GM23338 (cell line): ENCODE data around the gene ARHGAP4. TPM values are rescaled to one million over a fixed set of nuclear protein-coding genes. Genes with fewer than 3 reads are reported as not detected.

Experiments used
- ATAC-seq: fragments of 200-7000 bp; cut with Tn5 transposase; 3 replicates; pipeline ENCODE4 v1.9.1; 2020
- DNase-seq: peaks from one replicate; pipeline ENCODE4 v3.0.0-alpha.2; 2015; ENCODE audit warnings: low spot score
- H2AFZ ChIP-seq: fragments of 200-600 bp; sonication (generic); 2 replicates; pipeline ENCODE4 v1.8.0; 2016; ENCODE audit warnings: antibody characterized with exemption, mild to moderate bottlenecking, moderate library complexity
- H3F3A ChIP-seq: fragments of 200-600 bp; sonication (generic); replicated peaks from 2 replicates; pipeline ENCODE4 v1.8.0; 2017; ENCODE audit warnings: antibody characterized with exemption, mixed run types, low read depth
- H3K27ac ChIP-seq: fragments of 200-600 bp; sonication (generic); 2 replicates; pipeline ENCODE4 v1.6.1; 2016; ENCODE audit warnings: low read depth
- H3K27me3 ChIP-seq: fragments of 200-600 bp; sonication (generic); 2 replicates; pipeline ENCODE4 v1.8.0; 2016; ENCODE audit warnings: mild to moderate bottlenecking, mixed run types, moderate library complexity; ENCODE audit not compliant: insufficient read depth
- H3K36me3 ChIP-seq: fragments of 200-600 bp; sonication (generic); 2 replicates; pipeline ENCODE4 v1.8.0; 2016; ENCODE audit warnings: mild to moderate bottlenecking; ENCODE audit not compliant: insufficient read depth
- H3K4me1 ChIP-seq: fragments of 200-600 bp; sonication (generic); 2 replicates; pipeline ENCODE4 v1.8.0; 2016; ENCODE audit warnings: mild to moderate bottlenecking, moderate library complexity; ENCODE audit not compliant: insufficient read depth
- H3K4me2 ChIP-seq: fragments of 200-600 bp; sonication (generic); 2 replicates; pipeline ENCODE4 v1.7.1; 2017; ENCODE audit warnings: mixed run types
- H3K4me3 ChIP-seq: fragments of 200-600 bp; sonication (generic); 2 replicates; pipeline ENCODE4 v1.6.1; 2016; ENCODE audit warnings: mixed run types
- H3K79me2 ChIP-seq: fragments of 200-600 bp; sonication (generic); replicated peaks from 2 replicates; pipeline ENCODE4 v1.8.0; 2017; ENCODE audit warnings: mild to moderate bottlenecking; ENCODE audit not compliant: insufficient read depth
- H3K9me2 ChIP-seq: fragments of 200-600 bp; sonication (generic); 2 replicates; pipeline ENCODE4 v1.8.0; 2017; ENCODE audit not compliant: insufficient read depth
- H4K20me1 ChIP-seq: fragments of 200-600 bp; sonication (generic); replicated peaks from 2 replicates; pipeline ENCODE4 v1.8.0; 2017; ENCODE audit warnings: mild to moderate bottlenecking; ENCODE audit not compliant: insufficient read depth
- H3K27ac Mint-ChIP-seq: 2 replicates; pipeline ENCODE4 v1.8.0; 2020; ENCODE audit warnings: inconsistent platforms, mild to moderate bottlenecking, moderate library complexity, mixed read lengths
- H3K27me3 Mint-ChIP-seq: 3 replicates; pipeline ENCODE4 v1.8.0; 2022; ENCODE audit warnings: low read depth, mild to moderate bottlenecking, moderate library complexity, mixed read lengths, inconsistent platforms; ENCODE audit not compliant: insufficient read depth, poor library complexity
- H3K36me3 Mint-ChIP-seq: 3 replicates; pipeline ENCODE4 v1.8.0; 2021; ENCODE audit warnings: low read depth, mild to moderate bottlenecking, inconsistent platforms, moderate library complexity, mixed read lengths
- H3K4me1 Mint-ChIP-seq: 3 replicates; pipeline ENCODE4 v1.8.0; 2020; ENCODE audit warnings: mild to moderate bottlenecking, inconsistent platforms, mixed read lengths
- H3K4me3 Mint-ChIP-seq: 3 replicates; pipeline ENCODE4 v1.8.0; 2021; ENCODE audit warnings: moderate library complexity, mild to moderate bottlenecking, inconsistent platforms, mixed read lengths
- H3K9me3 Mint-ChIP-seq: 3 replicates; pipeline ENCODE4 v1.8.0; 2020; ENCODE audit warnings: moderate library complexity, mild to moderate bottlenecking, inconsistent platforms, mixed read lengths
- CREB1 ChIP-seq: fragments of 250-450 bp; sonication (Bioruptor Pico); IDR thresholded peaks from 2 replicates; pipeline ENCODE4 v1.5.0; 2020; ENCODE audit warnings: low read depth, mild to moderate bottlenecking, moderate library complexity
- ETS1 ChIP-seq: IDR thresholded peaks from 2 replicates; pipeline ENCODE4 v1.6.1; 2016; ENCODE audit warnings: antibody characterized with exemption
- EZH2 ChIP-seq: fragments of 200-600 bp; sonication (generic); IDR thresholded peaks from one replicate; pipeline ENCODE4 v1.8.0; 2017; ENCODE audit warnings: antibody characterized with exemption, mild to moderate bottlenecking, low read depth; ENCODE audit not compliant: unreplicated experiment
- EZH2phosphoT487 ChIP-seq: fragments of 200-600 bp; sonication (generic); IDR thresholded peaks from one replicate; pipeline ENCODE4 v1.8.1; 2018; ENCODE audit warnings: antibody characterized with exemption; ENCODE audit not compliant: unreplicated experiment
- JUNB ChIP-seq: IDR thresholded peaks from one replicate; pipeline ENCODE4 v1.6.1; 2016; ENCODE audit warnings: antibody characterized with exemption; ENCODE audit not compliant: unreplicated experiment
- NANOG ChIP-seq: IDR thresholded peaks from 2 replicates; pipeline ENCODE4 v1.6.1; 2016; ENCODE audit warnings: antibody characterized with exemption, borderline replicate concordance
- POLR2AphosphoS5 ChIP-seq: IDR thresholded peaks from 2 replicates; pipeline ENCODE4 v1.6.1; 2016; ENCODE audit warnings: antibody characterized with exemption, low read depth
- STAT1 ChIP-seq: IDR thresholded peaks from one replicate; pipeline ENCODE4 v1.6.1; 2016; ENCODE audit warnings: antibody characterized with exemption; ENCODE audit not compliant: unreplicated experiment
- ZNF114 ChIP-seq: fragments of 250-450 bp; sonication (Bioruptor Pico); IDR thresholded peaks from 2 replicates; pipeline ENCODE4 v1.5.0; 2020; ENCODE audit warnings: mild to moderate bottlenecking, moderate library complexity
- ZNF331 ChIP-seq: fragments of 250-450 bp; sonication (Bioruptor Pico); IDR thresholded peaks from 2 replicates; pipeline ENCODE4 v1.5.0; 2020; ENCODE audit warnings: low read depth, mild to moderate bottlenecking, moderate library complexity
- polyA plus RNA-seq: library from polyadenylated mRNA; unstranded; fragments of >200 nt; fragmentation: Nextera tagmentation; extraction: Ambion mirVana; gene quantifications from 2 replicates; pipeline ENCODE4 v1.2.1, GENCODE V29; 2016
- total RNA-seq: library from RNA; depleted of rRNA; stranded (reverse); fragments of >200 nt; shearing (Covaris generic); gene quantifications from 2 replicates; pipeline ENCODE4 v1.2.3, GENCODE V29; 2014
- TF ChIP-seq, protein P1 (sequence below): fragments of 250-450 bp; sonication (Bioruptor Pico); IDR thresholded peaks from 2 replicates; pipeline ENCODE4 v1.5.0; 2020; ENCODE audit warnings: mild to moderate bottlenecking, moderate library complexity
- TF ChIP-seq, protein P2 (sequence below), 2 experiments: fragments of 200-600 bp in 1 of 2; sonication (generic) in 1 of 2; conservative IDR thresholded peaks; 2 replicates each; pipeline versions ENCODE4 v1.5.1 to v1.6.1; 2016 to 2017; ENCODE audit warnings: antibody characterized with exemption in 2 of 2, low read depth in 2 of 2, mild to moderate bottlenecking in 2 of 2, moderate library complexity in 1 of 2
- TF ChIP-seq, protein P3 (sequence below): IDR thresholded peaks from one replicate; pipeline ENCODE4 v1.6.1; 2018; ENCODE audit warnings: antibody characterized with exemption; ENCODE audit not compliant: unreplicated experiment

The ARHGAP4 gene
- total and polyA plus RNA-seq, 2 experiments from 2014 or later, result 21.5 to 59.5 TPM

- Histone ChIP-seq H3K9me2 (no peaks in the 10 kb centered on the region), H3K4me3 (no peak overlapping the region), H3F3A (no peaks in the 10 kb centered on the region), H3K79me2 (no peaks in the 10 kb centered on the region), H3K27me3 (no peaks in the 10 kb centered on the region), H3K4me2 (no peak overlapping the region), H3K36me3 (no peaks in the 10 kb centered on the region; the same call in 1 of the 2 replicates), H3K27ac (no peak overlapping the region), H4K20me1 (no peaks in the 10 kb centered on the region), H2AFZ (no peak overlapping the region), H3K4me1 (no peaks in the 10 kb centered on the region)
- TF ChIP-seq, protein P1, sequence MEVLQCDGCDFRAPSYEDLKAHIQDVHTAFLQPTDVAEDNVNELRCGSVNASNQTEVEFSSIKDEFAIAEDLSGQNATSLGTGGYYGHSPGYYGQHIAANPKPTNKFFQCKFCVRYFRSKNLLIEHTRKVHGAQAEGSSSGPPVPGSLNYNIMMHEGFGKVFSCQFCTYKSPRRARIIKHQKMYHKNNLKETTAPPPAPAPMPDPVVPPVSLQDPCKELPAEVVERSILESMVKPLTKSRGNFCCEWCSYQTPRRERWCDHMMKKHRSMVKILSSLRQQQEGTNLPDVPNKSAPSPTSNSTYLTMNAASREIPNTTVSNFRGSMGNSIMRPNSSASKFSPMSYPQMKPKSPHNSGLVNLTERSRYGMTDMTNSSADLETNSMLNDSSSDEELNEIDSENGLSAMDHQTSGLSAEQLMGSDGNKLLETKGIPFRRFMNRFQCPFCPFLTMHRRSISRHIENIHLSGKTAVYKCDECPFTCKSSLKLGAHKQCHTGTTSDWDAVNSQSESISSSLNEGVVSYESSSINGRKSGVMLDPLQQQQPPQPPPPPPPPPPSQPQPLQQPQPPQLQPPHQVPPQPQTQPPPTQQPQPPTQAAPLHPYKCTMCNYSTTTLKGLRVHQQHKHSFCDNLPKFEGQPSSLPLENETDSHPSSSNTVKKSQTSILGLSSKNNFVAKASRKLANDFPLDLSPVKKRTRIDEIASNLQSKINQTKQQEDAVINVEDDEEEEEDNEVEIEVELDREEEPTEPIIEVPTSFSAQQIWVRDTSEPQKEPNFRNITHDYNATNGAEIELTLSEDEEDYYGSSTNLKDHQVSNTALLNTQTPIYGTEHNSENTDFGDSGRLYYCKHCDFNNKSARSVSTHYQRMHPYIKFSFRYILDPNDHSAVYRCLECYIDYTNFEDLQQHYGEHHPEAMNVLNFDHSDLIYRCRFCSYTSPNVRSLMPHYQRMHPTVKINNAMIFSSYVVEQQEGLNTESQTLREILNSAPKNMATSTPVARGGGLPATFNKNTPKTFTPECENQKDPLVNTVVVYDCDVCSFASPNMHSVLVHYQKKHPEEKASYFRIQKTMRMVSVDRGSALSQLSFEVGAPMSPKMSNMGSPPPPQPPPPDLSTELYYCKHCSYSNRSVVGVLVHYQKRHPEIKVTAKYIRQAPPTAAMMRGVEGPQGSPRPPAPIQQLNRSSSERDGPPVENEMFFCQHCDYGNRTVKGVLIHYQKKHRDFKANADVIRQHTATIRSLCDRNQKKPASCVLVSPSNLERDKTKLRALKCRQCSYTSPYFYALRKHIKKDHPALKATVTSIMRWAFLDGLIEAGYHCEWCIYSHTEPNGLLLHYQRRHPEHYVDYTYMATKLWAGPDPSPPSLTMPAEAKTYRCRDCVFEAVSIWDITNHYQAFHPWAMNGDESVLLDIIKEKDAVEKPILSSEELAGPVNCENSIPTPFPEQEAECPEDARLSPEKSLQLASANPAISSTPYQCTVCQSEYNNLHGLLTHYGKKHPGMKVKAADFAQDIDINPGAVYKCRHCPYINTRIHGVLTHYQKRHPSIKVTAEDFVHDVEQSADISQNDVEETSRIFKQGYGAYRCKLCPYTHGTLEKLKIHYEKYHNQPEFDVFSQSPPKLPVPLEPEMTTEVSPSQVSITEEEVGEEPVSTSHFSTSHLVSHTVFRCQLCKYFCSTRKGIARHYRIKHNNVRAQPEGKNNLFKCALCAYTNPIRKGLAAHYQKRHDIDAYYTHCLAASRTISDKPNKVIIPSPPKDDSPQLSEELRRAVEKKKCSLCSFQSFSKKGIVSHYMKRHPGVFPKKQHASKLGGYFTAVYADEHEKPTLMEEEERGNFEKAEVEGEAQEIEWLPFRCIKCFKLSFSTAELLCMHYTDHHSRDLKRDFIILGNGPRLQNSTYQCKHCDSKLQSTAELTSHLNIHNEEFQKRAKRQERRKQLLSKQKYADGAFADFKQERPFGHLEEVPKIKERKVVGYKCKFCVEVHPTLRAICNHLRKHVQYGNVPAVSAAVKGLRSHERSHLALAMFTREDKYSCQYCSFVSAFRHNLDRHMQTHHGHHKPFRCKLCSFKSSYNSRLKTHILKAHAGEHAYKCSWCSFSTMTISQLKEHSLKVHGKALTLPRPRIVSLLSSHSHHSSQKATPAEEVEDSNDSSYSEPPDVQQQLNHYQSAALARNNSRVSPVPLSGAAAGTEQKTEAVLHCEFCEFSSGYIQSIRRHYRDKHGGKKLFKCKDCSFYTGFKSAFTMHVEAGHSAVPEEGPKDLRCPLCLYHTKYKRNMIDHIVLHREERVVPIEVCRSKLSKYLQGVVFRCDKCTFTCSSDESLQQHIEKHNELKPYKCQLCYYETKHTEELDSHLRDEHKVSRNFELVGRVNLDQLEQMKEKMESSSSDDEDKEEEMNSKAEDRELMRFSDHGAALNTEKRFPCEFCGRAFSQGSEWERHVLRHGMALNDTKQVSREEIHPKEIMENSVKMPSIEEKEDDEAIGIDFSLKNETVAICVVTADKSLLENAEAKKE (CRISPR knock-in tag), result no peak
- TF ChIP-seq POLR2AphosphoS5 (no peak), ETS1 (no peak), EZH2 (no peak), CREB1 (no peak), ZNF114 (no peak), NANOG (no peak), EZH2phosphoT487 (no peak), STAT1 (no peak), ZNF331 (CRISPR knock-in tag) (no peak), JUNB (no peak)
- TF ChIP-seq, protein P2, sequence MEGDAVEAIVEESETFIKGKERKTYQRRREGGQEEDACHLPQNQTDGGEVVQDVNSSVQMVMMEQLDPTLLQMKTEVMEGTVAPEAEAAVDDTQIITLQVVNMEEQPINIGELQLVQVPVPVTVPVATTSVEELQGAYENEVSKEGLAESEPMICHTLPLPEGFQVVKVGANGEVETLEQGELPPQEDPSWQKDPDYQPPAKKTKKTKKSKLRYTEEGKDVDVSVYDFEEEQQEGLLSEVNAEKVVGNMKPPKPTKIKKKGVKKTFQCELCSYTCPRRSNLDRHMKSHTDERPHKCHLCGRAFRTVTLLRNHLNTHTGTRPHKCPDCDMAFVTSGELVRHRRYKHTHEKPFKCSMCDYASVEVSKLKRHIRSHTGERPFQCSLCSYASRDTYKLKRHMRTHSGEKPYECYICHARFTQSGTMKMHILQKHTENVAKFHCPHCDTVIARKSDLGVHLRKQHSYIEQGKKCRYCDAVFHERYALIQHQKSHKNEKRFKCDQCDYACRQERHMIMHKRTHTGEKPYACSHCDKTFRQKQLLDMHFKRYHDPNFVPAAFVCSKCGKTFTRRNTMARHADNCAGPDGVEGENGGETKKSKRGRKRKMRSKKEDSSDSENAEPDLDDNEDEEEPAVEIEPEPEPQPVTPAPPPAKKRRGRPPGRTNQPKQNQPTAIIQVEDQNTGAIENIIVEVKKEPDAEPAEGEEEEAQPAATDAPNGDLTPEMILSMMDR (conservative IDR thresholded peaks at IDR 0.05; ENCODE audit: low read depth in 2 of 2), result no peak
- TF ChIP-seq, protein P3, sequence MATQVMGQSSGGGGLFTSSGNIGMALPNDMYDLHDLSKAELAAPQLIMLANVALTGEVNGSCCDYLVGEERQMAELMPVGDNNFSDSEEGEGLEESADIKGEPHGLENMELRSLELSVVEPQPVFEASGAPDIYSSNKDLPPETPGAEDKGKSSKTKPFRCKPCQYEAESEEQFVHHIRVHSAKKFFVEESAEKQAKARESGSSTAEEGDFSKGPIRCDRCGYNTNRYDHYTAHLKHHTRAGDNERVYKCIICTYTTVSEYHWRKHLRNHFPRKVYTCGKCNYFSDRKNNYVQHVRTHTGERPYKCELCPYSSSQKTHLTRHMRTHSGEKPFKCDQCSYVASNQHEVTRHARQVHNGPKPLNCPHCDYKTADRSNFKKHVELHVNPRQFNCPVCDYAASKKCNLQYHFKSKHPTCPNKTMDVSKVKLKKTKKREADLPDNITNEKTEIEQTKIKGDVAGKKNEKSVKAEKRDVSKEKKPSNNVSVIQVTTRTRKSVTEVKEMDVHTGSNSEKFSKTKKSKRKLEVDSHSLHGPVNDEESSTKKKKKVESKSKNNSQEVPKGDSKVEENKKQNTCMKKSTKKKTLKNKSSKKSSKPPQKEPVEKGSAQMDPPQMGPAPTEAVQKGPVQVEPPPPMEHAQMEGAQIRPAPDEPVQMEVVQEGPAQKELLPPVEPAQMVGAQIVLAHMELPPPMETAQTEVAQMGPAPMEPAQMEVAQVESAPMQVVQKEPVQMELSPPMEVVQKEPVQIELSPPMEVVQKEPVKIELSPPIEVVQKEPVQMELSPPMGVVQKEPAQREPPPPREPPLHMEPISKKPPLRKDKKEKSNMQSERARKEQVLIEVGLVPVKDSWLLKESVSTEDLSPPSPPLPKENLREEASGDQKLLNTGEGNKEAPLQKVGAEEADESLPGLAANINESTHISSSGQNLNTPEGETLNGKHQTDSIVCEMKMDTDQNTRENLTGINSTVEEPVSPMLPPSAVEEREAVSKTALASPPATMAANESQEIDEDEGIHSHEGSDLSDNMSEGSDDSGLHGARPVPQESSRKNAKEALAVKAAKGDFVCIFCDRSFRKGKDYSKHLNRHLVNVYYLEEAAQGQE, result no peak
- Mint-ChIP-seq H3K4me1 (peaks cover 3% of the 10 kb centered on the region; the same call in 1 of the 3 replicates), H3K9me3 (no peaks in the 10 kb centered on the region), H3K4me3 (no peak overlapping the region), H3K27me3 (no peaks in the 10 kb centered on the region), H3K27ac (no peak overlapping the region), H3K36me3 (peaks cover 78% of the 10 kb centered on the region)
- DNase-seq, result no peak
- ATAC-seq, result no peak
Observed at GRCh38 chrX:153954558-153955227, 28.6 kb upstream of the ARHGAP4 start.
